Lower lobe of right lung (tissue), 2 donors: ENCODE results near the gene PRCD. TPM values are rescaled to one million over a fixed set of nuclear protein-coding genes. Genes with fewer than 3 reads are reported as not detected.

ENCODE experiments used
- ATAC-seq, 2 donors: fragments of 200-7000 bp; cut with Tn5 transposase; one replicate each; pipeline ENCODE4 v1.9.1; 2020 to 2022; ENCODE audit warnings: mild to moderate bottlenecking in 2 of 2, moderate library complexity in 2 of 2
- DNase-seq: peaks from one replicate; pipeline ENCODE4 v3.0.0-alpha.2; 2020
- H3K27ac ChIP-seq: fragments of 200-600 bp; one replicate; pipeline ENCODE4 v1.8.0; 2022
- H3K27me3 ChIP-seq: fragments of 200-600 bp; one replicate; pipeline ENCODE4 v1.8.0; 2022; ENCODE audit warnings: low read depth
- H3K36me3 ChIP-seq: fragments of 200-600 bp; one replicate; pipeline ENCODE4 v1.8.0; 2022; ENCODE audit warnings: mild to moderate bottlenecking
- H3K4me1 ChIP-seq: fragments of 200-600 bp; one replicate; pipeline ENCODE4 v1.8.0; 2022
- H3K4me3 ChIP-seq: fragments of 200-600 bp; one replicate; pipeline ENCODE4 v1.8.0; 2022; ENCODE audit warnings: mild to moderate bottlenecking
- H3K9me3 ChIP-seq: fragments of 200-600 bp; one replicate; pipeline ENCODE4 v1.8.0; 2022
- CTCF ChIP-seq: fragments of 200-600 bp; IDR thresholded peaks from one replicate; pipeline ENCODE4 v1.8.0; 2022; ENCODE audit warnings: antibody characterized with exemption, mild to moderate bottlenecking
- intact Hi-C: fragments of 100-400 bp; cut with DNase I; formaldehyde crosslinking; loops from one replicate; pipeline ENCODE4 v1.11.0; 2022
- total RNA-seq: library from RNA; stranded (reverse); fragmentation: NEBNext Ultra II Directional; extraction: Animal tissue kit (Norgen Biotek cat#: 25700); gene quantifications from one replicate; pipeline ENCODE4 v1.2.1, GENCODE V29; 2021
- donor health status: DM: no; HTN: yes; CAD: no; lungs with severe emphysema.

The PRCD gene
- total RNA-seq, 1 donor from 2014 or later, result 8.2 TPM

- ATAC-seq (no peak), DNase-seq (no peak)
- peaks cover 20% of the 10 kb centered on the region for H3K4me1 ChIP-seq
- no peaks in the 10 kb centered on the region for H3K27me3 ChIP-seq
- intact Hi-C loops, result no loop called here
- H3K4me3 ChIP-seq, result no peak overlapping the region
- no peak for TF ChIP-seq CTCF
- no peaks in the 10 kb centered on the region for H3K9me3 ChIP-seq
- H3K36me3 ChIP-seq, result no peaks in the 10 kb centered on the region
- no peak overlapping the region for H3K27ac ChIP-seq
These were observed 47.1 kb downstream of the PRCD start for GRCh38 chr17:76586741-76587487.

GRCh38 chr17:76588182-76588581 lies 48.3 kb downstream of the PRCD start:
- Histone ChIP-seq H3K9me3 (no peaks in the 10 kb centered on the region), H3K36me3 (no peaks in the 10 kb centered on the region), H3K27me3 (no peaks in the 10 kb centered on the region), H3K4me3 (no peak overlapping the region), H3K4me1 (peaks cover 20% of the 10 kb centered on the region), H3K27ac (no peak overlapping the region)
- no peak for ATAC-seq
- intact Hi-C loops, result no loop called here
- TF ChIP-seq CTCF, result no peak
- DNase-seq, result no peak

GRCh38 chr17:76593384-76593826 lies 53.6 kb downstream of the PRCD start:
- ATAC-seq, result no peak
- Histone ChIP-seq H3K4me3 (no peak overlapping the region), H3K9me3 (no peaks in the 10 kb centered on the region), H3K36me3 (no peaks in the 10 kb centered on the region), H3K27me3 (no peaks in the 10 kb centered on the region), H3K27ac (no peak overlapping the region), H3K4me1 (peaks cover 8% of the 10 kb centered on the region)
- no peak for DNase-seq
- intact Hi-C loops, result no loop called here
- TF ChIP-seq CTCF, result no peak

GRCh38 chr17:76593959-76594358 lies 54.1 kb downstream of the PRCD start:
- H3K4me3 ChIP-seq, result no peak overlapping the region
- no peak for ATAC-seq
- H3K9me3 ChIP-seq, result no peaks in the 10 kb centered on the region
- no peak for TF ChIP-seq CTCF
- no peaks in the 10 kb centered on the region for H3K36me3 ChIP-seq
- intact Hi-C loops, result no loop called here
- H3K4me1 ChIP-seq, result peaks cover 8% of the 10 kb centered on the region
- no peaks in the 10 kb centered on the region for H3K27me3 ChIP-seq
- no peak overlapping the region for H3K27ac ChIP-seq
- DNase-seq, result no peak

GRCh38 chr17:76594690-76595089 lies 54.8 kb downstream of the PRCD start:
- Histone ChIP-seq H3K27ac (no peak overlapping the region), H3K9me3 (no peaks in the 10 kb centered on the region), H3K4me1 (peaks cover 8% of the 10 kb centered on the region), H3K36me3 (no peaks in the 10 kb centered on the region), H3K27me3 (no peaks in the 10 kb centered on the region), H3K4me3 (no peak overlapping the region)
- no peak for DNase-seq
- intact Hi-C loops, result no loop called here
- TF ChIP-seq CTCF, result no peak
- ATAC-seq, result no peak

Other genes with a start within 250 kb of the PRCD start
- 4.5 TPM for gene QRICH2, start 231.8 kb upstream of the PRCD start, total RNA-seq
- 70.4 TPM for gene PRPSAP1, start 186.1 kb upstream of the PRCD start, total RNA-seq
- gene SPHK1, start 155.4 kb upstream of the PRCD start, total RNA-seq, result 8.2 TPM
- gene UBE2O, start 86.9 kb upstream of the PRCD start, total RNA-seq, result 18.2 TPM
- gene AANAT, start 72.4 kb upstream of the PRCD start, total RNA-seq, result not detected
- 47.8 TPM for gene RHBDF2, start 38.6 kb upstream of the PRCD start, total RNA-seq
- 30.2 TPM for gene CYGB, start 2.3 kb upstream of the PRCD start, total RNA-seq
- 29.0 TPM for gene ST6GALNAC2, start 45.8 kb downstream of the PRCD start, total RNA-seq
- gene ST6GALNAC1, start 103.7 kb downstream of the PRCD start, total RNA-seq, result 16.6 TPM
- 105 TPM for gene MXRA7, start 170.9 kb downstream of the PRCD start, total RNA-seq
- gene JMJD6, start 186.6 kb downstream of the PRCD start, total RNA-seq, result 29.6 TPM
- gene METTL23, start 186.8 kb downstream of the PRCD start, total RNA-seq, result 31.6 TPM
- gene SRSF2, start 197.3 kb downstream of the PRCD start, total RNA-seq, result 122 TPM
- gene MFSD11, start 198.1 kb downstream of the PRCD start, total RNA-seq, result 32.2 TPM